D721Med (cell line): ENCODE data around the gene ASAH2B.

Experiments
- DNase-seq: peaks from one replicate; pipeline ENCODE4 v3.0.0; 2011; ENCODE audit warnings: low spot score; ENCODE audit not compliant: insufficient read length
- FAIRE-seq: peaks from 2 replicates; lab custom pipeline; 2011; peaks lifted over from hg19 to GRCh38; lab: Jason Lieb, UNC
- TF ChIP-seq, protein P1 (sequence below): IDR thresholded peaks from 2 replicates; pipeline ENCODE4 v1.5.1; 2012; ENCODE audit warnings: mild to moderate bottlenecking, control low read depth; ENCODE audit not compliant: insufficient read depth; ENCODE audit errors: missing control alignments

Gene ASAH2B

DNA sequence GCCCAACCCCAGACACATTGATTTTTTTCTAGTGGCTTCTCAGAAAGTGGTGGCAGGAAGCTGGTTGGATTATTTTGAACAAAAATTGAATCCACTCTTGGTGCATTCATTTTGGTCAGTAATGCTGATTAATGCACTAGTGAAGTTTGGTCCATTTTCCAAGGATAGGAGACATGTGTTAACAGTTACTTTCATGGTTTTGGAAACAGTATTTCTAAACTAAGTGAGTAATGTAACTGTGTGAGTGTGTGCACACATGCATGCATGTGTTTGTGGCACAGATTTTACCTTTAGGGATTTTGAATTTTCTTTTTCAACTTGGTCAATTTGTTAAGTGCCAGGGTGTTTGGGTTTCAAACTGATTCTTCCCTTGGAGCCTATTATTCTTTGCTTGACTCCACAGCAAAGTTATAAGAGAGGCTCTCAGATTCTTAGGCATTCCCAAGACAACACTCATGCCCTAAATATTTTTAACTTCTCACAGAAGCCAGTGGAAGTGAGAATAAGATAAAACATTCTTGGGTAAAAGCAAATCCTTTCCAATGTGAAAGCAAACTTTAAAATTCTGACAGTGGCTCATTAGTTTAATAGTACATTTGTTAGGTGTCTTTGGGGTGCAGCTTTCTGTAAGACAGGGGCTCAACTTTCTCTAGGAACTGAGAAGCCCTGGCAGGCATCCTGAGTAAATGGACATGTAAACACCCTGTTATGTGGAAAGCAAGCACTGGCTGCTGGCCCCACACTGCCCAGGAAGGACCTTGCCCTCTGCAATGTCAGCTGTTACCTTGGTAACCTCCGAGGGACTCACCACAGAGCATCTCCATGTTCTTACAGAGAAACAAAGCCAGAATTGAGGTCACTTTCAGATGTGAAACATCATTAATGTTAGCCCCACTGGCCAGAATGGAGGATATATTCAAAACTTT, 68.4 kb downstream of the ASAH2B start:
- no peak for DNase-seq
- FAIRE-seq: no peak

More for the DNA sequence above, 68.4 kb downstream of the ASAH2B start:
- TF ChIP-seq, protein P1, sequence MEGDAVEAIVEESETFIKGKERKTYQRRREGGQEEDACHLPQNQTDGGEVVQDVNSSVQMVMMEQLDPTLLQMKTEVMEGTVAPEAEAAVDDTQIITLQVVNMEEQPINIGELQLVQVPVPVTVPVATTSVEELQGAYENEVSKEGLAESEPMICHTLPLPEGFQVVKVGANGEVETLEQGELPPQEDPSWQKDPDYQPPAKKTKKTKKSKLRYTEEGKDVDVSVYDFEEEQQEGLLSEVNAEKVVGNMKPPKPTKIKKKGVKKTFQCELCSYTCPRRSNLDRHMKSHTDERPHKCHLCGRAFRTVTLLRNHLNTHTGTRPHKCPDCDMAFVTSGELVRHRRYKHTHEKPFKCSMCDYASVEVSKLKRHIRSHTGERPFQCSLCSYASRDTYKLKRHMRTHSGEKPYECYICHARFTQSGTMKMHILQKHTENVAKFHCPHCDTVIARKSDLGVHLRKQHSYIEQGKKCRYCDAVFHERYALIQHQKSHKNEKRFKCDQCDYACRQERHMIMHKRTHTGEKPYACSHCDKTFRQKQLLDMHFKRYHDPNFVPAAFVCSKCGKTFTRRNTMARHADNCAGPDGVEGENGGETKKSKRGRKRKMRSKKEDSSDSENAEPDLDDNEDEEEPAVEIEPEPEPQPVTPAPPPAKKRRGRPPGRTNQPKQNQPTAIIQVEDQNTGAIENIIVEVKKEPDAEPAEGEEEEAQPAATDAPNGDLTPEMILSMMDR: no peak
